ENCODE data around the gene PIGQ. TPM values are rescaled to one million over a fixed set of nuclear protein-coding genes. Genes with fewer than 3 reads are reported as not detected.

Gene PIGQ
- total RNA-seq: 25.4 and 32.2 TPM in 2 replicates

GRCh38 chr16:569445-570254 lies at the start of gene PIGQ:
TSS of gene PIGQ (plus strand) at chr16:569968. CDS start at chr16:574075, 4,107 bp downstream.
- DNase-seq: peak; percentile 69

GRCh38 chr16:520847-521246 lies 48.9 kb upstream of the PIGQ start:
- DNase-seq: no peak

- no peak for DNase-seq
These were observed 48.2 kb upstream of the PIGQ start for GRCh38 chr16:521381-522210.

- DNase-seq: no peak
These were observed 47.3 kb upstream of the PIGQ start for GRCh38 chr16:522320-523096.

GRCh38 chr16:523097-523741 lies 46.5 kb upstream of the PIGQ start:
- no peak for DNase-seq

- DNase-seq: no peak
These were observed 45.3 kb upstream of the PIGQ start for GRCh38 chr16:524274-525040.

- DNase-seq: no peak
These were observed 44.6 kb upstream of the PIGQ start for GRCh38 chr16:525123-525519.

GRCh38 chr16:525520-526180 lies 44.1 kb upstream of the PIGQ start:
- peak; percentile 85 for DNase-seq

GRCh38 chr16:526181-527014 lies 43.4 kb upstream of the PIGQ start:
- peak; percentile 58 for DNase-seq

- DNase-seq: peak; percentile 92
These were observed 42.5 kb upstream of the PIGQ start, which contains the start of gene CAPN15 for GRCh38 chr16:527015-527903. TSS of gene CAPN15 (plus strand) at chr16:527712. CDS start at chr16:546839, 19,127 bp downstream.

GRCh38 chr16:528111-529011 lies 41.4 kb upstream of the PIGQ start:
- DNase-seq: peak; percentile 62

- DNase-seq: no peak
These were observed 40.7 kb upstream of the PIGQ start for GRCh38 chr16:529012-529575.

- no peak for DNase-seq
These were observed 39.5 kb upstream of the PIGQ start for GRCh38 chr16:530111-530817.

- DNase-seq: no peak
These were observed 38.2 kb upstream of the PIGQ start for GRCh38 chr16:531494-532125.

GRCh38 chr16:533391-534123 lies 36.2 kb upstream of the PIGQ start:
- DNase-seq: no peak

- no peak for DNase-seq
These were observed 35.6 kb upstream of the PIGQ start for GRCh38 chr16:534135-534534.

Measured in dermis blood vessel endothelial cell (primary cell).